ENCODE data around the gene CSNK1G1. TPM values are rescaled to one million over a fixed set of nuclear protein-coding genes. Genes with fewer than 3 reads are reported as not detected.

The CSNK1G1 gene
- total RNA-seq: 20.6 and 24.4 TPM in 2 replicates

GRCh38 chr15:64355944-64356709 is at the start of gene CSNK1G1:
Gene CSNK1G1 (minus strand): TSS chr15:64356173. CDS start chr15:64300499, 55,674 bp downstream.

GRCh38 chr15:64387562-64388168 is 31.7 kb upstream of the CSNK1G1 start, which contains the start of gene TRIP4:
Gene TRIP4 (plus strand): TSS chr15:64387836. CDS start chr15:64387864, 28 bp downstream.

DNA sequence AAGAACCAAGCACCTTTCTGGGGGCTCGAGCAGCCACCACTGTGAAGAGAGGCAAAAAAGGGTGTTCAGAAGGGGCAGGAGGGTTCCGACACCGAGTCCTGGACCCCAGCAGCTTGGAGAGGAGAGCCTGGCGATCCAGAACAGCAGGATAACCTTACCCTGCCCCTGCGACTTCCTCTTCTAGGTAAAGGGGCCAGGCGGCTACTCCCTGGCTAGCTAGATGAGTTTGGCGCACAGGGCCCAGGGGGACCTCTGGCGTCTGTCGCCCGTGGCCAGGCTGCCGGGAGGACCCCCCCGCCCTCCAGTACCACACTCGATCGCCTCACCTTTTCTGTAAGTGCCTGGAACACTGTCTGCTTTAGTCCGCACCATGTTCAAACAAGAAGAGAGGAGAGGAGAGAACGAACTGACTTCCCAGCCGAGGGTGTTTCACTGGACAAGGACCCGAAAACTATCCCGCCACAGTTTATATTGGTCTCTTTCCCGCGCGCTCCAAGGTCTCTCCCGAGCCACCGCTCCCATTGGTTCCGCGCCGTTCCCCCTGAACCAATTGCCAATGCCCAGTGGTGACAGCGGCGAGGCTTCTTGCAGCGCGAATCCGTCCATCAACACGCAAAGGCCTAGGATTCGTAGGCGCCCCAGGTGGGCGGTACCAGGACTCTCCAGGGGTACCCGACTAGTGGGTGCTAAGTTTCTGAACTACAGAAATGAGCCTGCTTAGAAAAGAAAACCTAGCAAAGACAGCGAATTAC is 25.2 kb upstream of the CSNK1G1 start, which contains the start of gene PCLAF:
TSS of gene PCLAF (minus strand) at position 442 of the 752 bp plus-strand sequence. CDS start at position 372, 70 bp downstream.

DNA sequence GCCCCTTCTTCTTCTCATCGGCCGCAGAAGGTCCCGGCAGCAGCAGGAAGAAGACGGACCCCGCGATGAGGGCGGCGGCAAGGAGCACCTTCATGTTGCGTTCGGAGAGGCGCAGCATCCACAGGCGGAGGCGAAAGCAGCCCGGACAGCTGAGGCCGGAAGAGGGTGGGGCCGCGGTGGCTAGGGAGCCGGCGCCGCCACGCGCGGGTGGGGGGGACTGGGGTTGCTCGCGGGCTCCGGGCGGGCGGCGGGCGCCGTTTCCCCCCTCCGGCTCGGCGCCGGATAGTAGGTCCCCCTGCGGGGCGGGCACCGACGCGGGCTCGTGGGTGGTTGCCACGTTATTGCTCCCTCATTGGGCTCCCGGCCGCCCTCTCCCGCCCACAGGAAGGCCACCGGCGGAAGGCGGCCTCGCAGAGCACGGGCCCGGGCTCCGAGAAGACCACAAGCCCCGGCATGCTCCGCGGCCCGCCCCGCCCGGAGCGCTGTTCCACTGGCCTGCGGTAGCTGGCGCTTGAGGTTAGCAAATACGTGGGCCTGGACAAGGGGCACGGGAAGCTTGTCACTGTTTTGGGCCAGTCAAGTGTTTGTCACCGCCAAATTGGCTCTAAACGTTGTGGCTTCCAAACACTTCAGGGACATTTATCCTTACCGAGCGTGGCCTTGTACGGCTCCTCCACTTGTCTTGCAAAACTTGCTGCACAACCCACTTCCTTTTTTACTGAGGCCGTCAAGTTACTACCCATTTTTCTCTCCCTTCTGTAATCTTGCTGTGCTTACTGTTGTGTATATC is 192.9 kb downstream of the CSNK1G1 start, which contains the start of gene PPIB:
TSS of gene PPIB (minus strand) at position 154 of the 790 bp plus-strand sequence. CDS start at position 118, 36 bp downstream.

DNA sequence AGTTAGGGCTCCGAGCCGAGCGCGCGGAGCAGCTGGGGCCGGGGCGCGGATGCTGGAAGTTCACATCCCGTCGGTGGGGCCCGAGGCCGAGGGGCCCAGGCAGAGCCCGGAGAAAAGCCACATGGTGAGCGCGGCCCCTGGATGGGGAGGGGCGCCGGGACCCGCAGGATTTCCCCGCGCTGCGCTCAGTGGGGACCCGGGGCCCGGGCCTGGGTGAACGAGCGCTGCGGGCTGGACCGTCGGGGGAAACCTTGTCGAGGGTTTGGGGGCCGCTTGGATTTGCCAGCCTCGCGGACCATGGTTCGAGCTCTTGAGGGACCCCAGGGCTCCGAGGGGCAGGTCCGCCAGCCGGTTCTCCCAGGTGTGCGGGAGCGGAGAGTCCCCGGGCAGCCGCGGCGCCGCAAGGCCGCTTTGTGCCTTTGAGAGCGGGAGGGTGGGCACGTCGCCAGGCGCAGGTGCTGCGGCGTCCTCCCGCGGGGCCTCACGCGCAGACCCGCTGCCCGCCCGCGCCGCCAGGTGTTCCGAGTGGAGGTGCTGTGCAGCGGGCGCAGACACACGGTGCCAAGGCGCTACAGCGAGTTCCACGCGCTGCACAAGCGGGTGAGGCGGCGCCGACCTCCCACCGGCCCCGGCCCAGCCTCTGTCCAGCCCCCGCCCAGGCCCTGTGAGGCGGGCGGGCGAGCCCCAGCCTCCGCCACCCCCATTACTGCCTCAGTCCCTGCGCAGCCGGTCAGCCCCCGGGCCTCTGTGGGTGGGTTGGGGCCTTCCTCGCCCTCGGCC is 204.1 kb downstream of the CSNK1G1 start, which contains the start of gene SNX22:
TSS of gene SNX22 (plus strand) at position 5 of the 780 bp plus-strand sequence. CDS start at position 50, 45 bp downstream.

Other genes with a start within 250 kb of the CSNK1G1 start
- gene SNX22, start 204.4 kb downstream of the CSNK1G1 start, total RNA-seq: 0.06 and 0.13 TPM in 2 replicates
- 1,108 and 1,131 TPM in 2 replicates for gene PPIB, start 193.2 kb downstream of the CSNK1G1 start, total RNA-seq
- gene PCLAF, start 25.3 kb upstream of the CSNK1G1 start, total RNA-seq: 18.5 and 38.1 TPM in 2 replicates
- 11.3 and 11.4 TPM in 2 replicates for gene TRIP4, start 31.7 kb upstream of the CSNK1G1 start, total RNA-seq
- 11.4 and 15.4 TPM in 2 replicates for gene ZNF609, start 104.4 kb upstream of the CSNK1G1 start, total RNA-seq